GM19099 (cell line): Measurements from ENCODE around the gene SDF2L1.

ENCODE experiments used
- POLR2A ChIP-seq: IDR thresholded peaks from 3 replicates; pipeline ENCODE4 v1.6.1; 2011; ENCODE audit warnings: low read depth; ENCODE audit not compliant: insufficient read length; ENCODE audit errors: extremely low read depth

SDF2L1 gene, protein sequence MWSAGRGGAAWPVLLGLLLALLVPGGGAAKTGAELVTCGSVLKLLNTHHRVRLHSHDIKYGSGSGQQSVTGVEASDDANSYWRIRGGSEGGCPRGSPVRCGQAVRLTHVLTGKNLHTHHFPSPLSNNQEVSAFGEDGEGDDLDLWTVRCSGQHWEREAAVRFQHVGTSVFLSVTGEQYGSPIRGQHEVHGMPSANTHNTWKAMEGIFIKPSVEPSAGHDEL

DNA sequence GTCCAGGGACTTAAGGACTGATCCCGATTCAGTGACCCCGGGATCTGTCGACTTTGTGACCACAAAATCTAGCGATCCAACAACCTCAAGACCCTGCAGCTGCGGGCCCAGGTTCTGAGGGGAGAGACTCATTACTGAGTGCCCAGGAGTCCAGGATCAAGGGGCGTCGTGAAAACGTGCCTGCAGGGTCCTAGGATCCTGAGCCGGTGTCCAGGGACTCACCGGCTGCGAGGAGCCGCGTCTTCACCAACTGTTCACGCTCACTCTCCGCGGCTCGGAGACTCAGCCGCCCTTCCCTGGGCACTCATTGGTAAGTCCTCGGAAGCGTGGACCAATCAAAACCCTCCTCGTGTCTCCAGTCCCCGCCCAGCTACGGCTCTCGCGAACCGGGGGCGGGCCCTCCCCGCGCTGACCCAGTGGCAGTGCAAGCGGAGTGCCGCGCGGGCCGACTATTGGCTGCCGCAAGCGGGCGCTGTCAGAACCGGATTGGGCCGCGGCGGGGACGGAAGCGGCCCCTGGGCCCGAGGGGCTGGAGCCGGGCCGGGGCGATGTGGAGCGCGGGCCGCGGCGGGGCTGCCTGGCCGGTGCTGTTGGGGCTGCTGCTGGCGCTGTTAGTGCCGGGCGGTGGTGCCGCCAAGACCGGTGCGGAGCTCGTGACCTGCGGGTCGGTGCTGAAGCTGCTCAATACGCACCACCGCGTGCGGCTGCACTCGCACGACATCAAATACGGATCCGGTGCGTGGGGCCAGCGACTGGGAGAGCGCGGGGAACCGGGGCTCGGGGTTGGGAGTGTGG lies at the start of gene SDF2L1:
SDF2L1 (plus strand) TSS at position 514 of the 795 bp plus-strand sequence; CDS start at position 549, 35 bp downstream.
- peak; percentile 91 for TF ChIP-seq POLR2A

GRCh38 chr22:21592422-21592821 lies 49.7 kb upstream of the SDF2L1 start:
- TF ChIP-seq POLR2A, result no peak

DNA sequence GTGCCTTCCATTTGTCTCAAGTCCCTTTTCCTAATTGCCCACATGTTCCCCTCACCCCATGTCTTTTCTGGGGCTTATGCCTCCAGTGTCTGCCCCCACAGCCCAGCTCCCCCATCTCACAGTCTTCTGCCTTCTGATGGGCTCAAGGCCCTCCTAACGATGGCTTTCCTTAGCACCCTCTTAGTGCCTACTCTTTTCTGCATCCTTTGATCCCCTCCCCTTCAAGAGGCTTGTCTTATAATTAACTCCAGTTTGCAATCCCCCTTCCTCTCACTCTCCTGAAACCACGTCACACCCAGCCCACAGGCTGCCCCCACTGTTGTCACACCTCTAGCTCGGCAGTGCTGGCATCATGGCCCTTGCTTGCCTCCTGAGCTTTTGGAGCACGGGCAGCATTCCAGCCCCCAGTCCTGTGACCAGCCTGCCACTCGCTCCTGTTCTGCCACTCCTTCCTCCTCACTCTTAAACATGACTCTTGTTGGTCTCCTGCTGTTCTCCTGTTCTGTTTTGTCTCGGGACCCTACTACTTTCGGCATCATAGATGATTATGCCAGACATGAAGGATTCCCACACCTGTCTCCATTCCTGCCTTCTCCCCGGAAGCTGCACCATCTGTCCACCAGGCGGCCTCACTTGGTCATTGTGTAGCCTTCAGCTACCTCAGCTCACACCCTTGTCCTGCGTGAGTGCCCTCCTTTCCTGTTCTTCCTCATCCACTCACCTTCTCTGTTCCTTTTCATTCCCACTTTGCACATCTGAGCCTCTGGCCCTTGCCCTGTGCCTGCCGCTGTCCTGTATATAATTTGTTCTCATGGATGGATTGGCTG lies 48.5 kb upstream of the SDF2L1 start:
- no peak for TF ChIP-seq POLR2A

GRCh38 chr22:21594865-21595452 lies 47.1 kb upstream of the SDF2L1 start:
- TF ChIP-seq POLR2A, result no peak

- TF ChIP-seq POLR2A, result no peak
Measured at GRCh38 chr22:21598302-21598701, 43.8 kb upstream of the SDF2L1 start.

DNA sequence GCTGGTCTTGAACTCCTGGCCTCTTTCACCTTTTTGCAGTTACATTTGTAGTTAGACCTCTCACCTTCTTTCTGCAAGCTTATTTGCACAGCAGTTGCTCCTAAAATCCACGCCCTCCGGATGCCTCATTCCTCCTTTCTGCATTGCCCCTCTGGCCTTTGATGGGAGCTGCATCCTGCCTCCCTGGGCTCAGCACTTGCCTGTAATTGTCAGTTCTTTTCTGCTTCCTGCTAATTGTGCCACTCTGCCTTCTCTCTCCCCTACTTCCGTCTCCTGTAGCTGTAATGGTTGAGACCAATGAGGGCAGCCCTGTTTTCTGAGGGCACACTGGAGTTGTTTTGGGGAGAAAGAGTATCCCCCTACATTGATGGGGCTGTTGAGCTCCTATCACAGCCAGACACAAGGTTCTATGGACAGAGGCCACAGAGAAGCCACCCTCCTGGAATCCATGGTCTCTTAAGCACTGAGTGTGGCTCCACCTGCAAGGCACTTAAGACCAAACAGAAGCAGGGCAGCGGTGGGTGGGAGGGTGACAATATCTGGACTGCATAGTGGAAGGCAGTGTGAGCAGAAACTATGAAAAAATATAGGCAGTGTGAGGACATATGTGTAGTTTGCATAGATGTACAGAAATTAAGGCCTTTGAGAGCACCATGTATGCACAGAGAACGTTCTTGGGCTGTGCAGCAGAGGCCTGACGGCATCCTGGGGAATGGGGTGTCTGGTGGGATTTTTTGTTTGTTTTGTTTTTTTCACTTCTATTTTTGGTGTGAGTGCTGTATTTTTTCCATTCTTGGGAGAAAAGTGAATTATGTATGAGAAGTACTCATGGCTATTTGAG lies 42.8 kb upstream of the SDF2L1 start:
- TF ChIP-seq POLR2A, result no peak

DNA sequence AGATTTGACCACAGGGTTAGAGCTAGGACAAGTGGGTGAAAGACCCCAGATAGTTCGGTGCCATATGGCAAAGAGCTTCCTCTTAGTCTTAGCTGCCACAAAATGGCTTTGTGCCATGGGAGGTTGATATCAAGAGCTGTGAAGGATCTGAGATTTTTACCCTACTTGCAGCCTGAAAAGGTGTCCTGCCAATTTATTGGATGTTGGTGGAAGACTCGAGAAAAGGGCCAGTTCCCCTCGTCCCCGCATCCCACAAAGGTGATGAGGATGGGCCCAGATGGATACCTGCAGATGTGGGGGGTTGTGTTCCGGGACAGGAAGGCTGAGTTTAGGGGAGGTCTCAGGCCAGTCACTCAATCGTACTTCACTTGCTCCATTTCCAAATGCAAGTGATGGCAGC lies 39.5 kb upstream of the SDF2L1 start:
- no peak for TF ChIP-seq POLR2A

GRCh38 chr22:21603973-21604372 lies 38.1 kb upstream of the SDF2L1 start:
- TF ChIP-seq POLR2A, result no peak

GRCh38 chr22:21605887-21606564 lies 36.1 kb upstream of the SDF2L1 start:
- TF ChIP-seq POLR2A, result no peak

DNA sequence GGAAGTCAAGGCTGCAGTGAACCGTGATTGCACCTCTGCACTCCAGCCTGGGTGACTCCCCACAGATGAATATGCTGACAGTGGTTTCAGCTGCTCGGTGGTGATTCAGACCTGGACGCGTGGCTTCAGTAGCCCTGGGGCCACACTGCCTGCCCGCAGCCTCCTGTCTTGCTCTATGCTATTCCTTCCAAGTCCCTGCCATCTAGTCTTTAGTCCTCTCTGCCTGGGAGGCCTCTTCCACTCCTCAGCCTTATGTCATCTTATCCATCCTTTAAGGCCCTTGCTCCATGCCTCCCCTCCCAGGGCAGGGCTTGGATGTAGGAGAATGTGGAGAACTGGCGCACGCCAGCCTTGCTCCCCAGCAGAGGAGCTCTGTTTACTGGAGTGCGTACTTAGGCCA lies 35.3 kb upstream of the SDF2L1 start:
- no peak for TF ChIP-seq POLR2A

GRCh38 chr22:21611210-21611977 lies 30.7 kb upstream of the SDF2L1 start:
- no peak for TF ChIP-seq POLR2A

- no peak for TF ChIP-seq POLR2A
Measured at GRCh38 chr22:21612858-21613257, 29.2 kb upstream of the SDF2L1 start.
